Mucosa of descending colon (tissue), 3 donors: ENCODE data around the gene IMMP1L. TPM values are rescaled to one million over a fixed set of nuclear protein-coding genes. Genes with fewer than 3 reads are reported as not detected.
"Not testable (repeated sequence)": the region's sequence is repeated elsewhere in the genome, so short reads cannot be mapped to it uniquely, and the experiment has no call there.

Source experiments
- ATAC-seq: fragments of 200-7000 bp; cut with Tn5 transposase; one replicate; pipeline ENCODE4 v1.9.1; 2020; ENCODE audit warnings: mild to moderate bottlenecking, moderate library complexity
- DNase-seq, 3 donors: peaks; one replicate each; pipeline ENCODE4 v3.0.0-alpha.2; 2020
- H3K36me3 ChIP-seq: fragments of 200-600 bp; one replicate; pipeline ENCODE4 v1.8.0; 2021; ENCODE audit warnings: low read depth, mild to moderate bottlenecking
- H3K4me1 ChIP-seq: fragments of 200-600 bp; one replicate; pipeline ENCODE4 v1.8.0; 2021; ENCODE audit warnings: low read depth, mild to moderate bottlenecking
- H3K4me3 ChIP-seq: fragments of 200-600 bp; one replicate; pipeline ENCODE4 v1.8.0; 2021; ENCODE audit warnings: mild to moderate bottlenecking
- H3K9me3 ChIP-seq: fragments of 200-600 bp; one replicate; pipeline ENCODE4 v1.8.0; 2021; ENCODE audit warnings: mild to moderate bottlenecking
- intact Hi-C, 2 donors: fragments of 100-400 bp; cut with DNase I in 1 of 2; cut with micrococcal nuclease in 1 of 2; formaldehyde crosslinking; loops; one replicate each; pipeline versions ENCODE4 v1.11.0 to v1.11.1; 2022; cut with DNase I, micrococcal nuclease
- total RNA-seq, 3 donors: library from RNA; stranded (reverse); fragmentation: NEBNext Ultra II Directional in 2 of 3; extraction: Animal tissue kit (Norgen Biotek cat#: 25700) in 2 of 3; gene quantifications; one replicate each; pipeline versions ENCODE4 v1.2.1 to v1.2.4, GENCODE V29; 2021 to 2023
- TF ChIP-seq, protein P1 (sequence below): fragments of 200-600 bp; IDR thresholded peaks from one replicate; pipeline ENCODE4 v1.8.0; 2022; ENCODE audit warnings: antibody characterized with exemption, mild to moderate bottlenecking
- donor health status: DM: no; HTN: no; CAD: no; lungs with moderate emphysema.
- donor health status: DM: no; HTN: no; CAD: no.
- donor health status: DM: no; HTN: yes; CAD: no.

Gene IMMP1L
- total RNA-seq, 3 donors from 2014 or later: 15.0 to 18.9 (median 18.2) TPM

- no peaks in the 10 kb centered on the region for H3K9me3 ChIP-seq
- TF ChIP-seq, protein P1, sequence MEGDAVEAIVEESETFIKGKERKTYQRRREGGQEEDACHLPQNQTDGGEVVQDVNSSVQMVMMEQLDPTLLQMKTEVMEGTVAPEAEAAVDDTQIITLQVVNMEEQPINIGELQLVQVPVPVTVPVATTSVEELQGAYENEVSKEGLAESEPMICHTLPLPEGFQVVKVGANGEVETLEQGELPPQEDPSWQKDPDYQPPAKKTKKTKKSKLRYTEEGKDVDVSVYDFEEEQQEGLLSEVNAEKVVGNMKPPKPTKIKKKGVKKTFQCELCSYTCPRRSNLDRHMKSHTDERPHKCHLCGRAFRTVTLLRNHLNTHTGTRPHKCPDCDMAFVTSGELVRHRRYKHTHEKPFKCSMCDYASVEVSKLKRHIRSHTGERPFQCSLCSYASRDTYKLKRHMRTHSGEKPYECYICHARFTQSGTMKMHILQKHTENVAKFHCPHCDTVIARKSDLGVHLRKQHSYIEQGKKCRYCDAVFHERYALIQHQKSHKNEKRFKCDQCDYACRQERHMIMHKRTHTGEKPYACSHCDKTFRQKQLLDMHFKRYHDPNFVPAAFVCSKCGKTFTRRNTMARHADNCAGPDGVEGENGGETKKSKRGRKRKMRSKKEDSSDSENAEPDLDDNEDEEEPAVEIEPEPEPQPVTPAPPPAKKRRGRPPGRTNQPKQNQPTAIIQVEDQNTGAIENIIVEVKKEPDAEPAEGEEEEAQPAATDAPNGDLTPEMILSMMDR: no peak
- intact Hi-C loops: no loop called here
- ATAC-seq: peak; percentile 50
- H3K36me3 ChIP-seq: no peaks in the 10 kb centered on the region
- H3K4me1 ChIP-seq: no peaks in the 10 kb centered on the region
- no peak for DNase-seq
- H3K4me3 ChIP-seq: no peak overlapping the region
Observed at GRCh38 chr11:31500560-31500959, 8.9 kb downstream of the IMMP1L start.

GRCh38 chr11:31499576-31500178 lies 9.7 kb downstream of the IMMP1L start:
- H3K4me1 ChIP-seq: no peaks in the 10 kb centered on the region
- H3K4me3 ChIP-seq: no peak overlapping the region
- ATAC-seq (no peak), DNase-seq (no peak)
- H3K9me3 ChIP-seq: no peaks in the 10 kb centered on the region
- TF ChIP-seq, protein P1: no peak
- H3K36me3 ChIP-seq: no peaks in the 10 kb centered on the region
- intact Hi-C loops: no loop called here

DNA sequence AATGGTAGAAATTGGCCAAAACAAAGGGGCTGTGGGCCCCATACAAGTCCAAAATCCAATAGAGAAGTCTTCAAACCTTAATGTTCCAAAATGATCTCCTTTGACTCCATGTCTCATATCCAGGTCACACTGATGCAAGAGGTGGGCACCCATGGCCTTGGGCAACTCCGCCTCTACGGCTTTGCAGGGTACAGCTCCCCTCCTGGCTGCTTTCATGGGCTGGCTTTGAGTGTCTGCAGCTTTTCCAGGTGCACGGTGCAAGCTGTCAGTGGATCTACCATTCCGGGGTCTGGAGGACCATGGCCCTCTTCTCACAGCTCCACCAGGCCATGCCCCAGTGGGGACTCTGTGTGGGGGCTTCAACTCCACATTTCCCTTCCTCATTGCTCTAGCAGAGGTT lies 15.7 kb downstream of the IMMP1L start:
- DNase-seq, intact Hi-C loops, H3K4me1 ChIP-seq, H3K36me3 ChIP-seq, H3K4me3 ChIP-seq, H3K9me3 ChIP-seq, ATAC-seq: not testable (repeated sequence)

- ATAC-seq (no peak), DNase-seq (no peak)
- TF ChIP-seq, protein P1: no peak
- Histone ChIP-seq H3K36me3 (no peaks in the 10 kb centered on the region), H3K9me3 (no peaks in the 10 kb centered on the region), H3K4me1 (no peaks in the 10 kb centered on the region), H3K4me3 (no peak overlapping the region)
- intact Hi-C loops: no loop called here
Observed at GRCh38 chr11:31493235-31493634, 16.2 kb downstream of the IMMP1L start.

DNA sequence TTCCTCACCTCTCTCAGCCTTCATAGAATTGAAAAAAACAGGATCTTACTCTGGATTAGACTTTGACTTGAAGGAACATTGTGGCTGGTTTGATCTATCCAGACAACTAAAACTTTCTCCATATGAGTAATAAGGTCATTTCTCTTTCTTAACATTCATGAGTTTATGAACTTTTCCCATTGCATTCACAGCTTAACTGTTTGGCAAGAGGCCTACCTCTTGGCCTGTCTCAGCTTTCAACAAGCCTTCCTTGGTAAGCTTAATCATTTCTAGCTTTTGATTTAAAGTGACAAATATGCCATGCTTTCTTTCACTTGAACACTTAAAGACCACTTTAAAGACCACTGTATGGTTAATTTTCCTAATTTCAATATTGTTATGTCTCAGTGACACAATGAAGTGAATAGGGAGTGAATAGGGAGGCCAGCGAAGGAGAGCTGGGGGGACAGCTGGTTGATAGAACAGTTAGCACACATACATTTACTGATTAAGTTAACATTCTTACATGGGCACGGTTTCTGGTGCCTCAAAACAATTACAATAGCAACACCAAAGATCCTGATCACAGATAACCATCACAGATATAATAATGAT lies 17.0 kb downstream of the IMMP1L start:
- ATAC-seq (no peak), DNase-seq (no peak)
- intact Hi-C loops: no loop called here
- no peak overlapping the region for H3K4me3 ChIP-seq
- TF ChIP-seq, protein P1: no peak
- no peaks in the 10 kb centered on the region for H3K9me3 ChIP-seq
- H3K4me1 ChIP-seq: no peaks in the 10 kb centered on the region
- no peaks in the 10 kb centered on the region for H3K36me3 ChIP-seq

- Histone ChIP-seq H3K36me3 (no peaks in the 10 kb centered on the region), H3K9me3 (no peaks in the 10 kb centered on the region), H3K4me1 (no peaks in the 10 kb centered on the region), H3K4me3 (no peak overlapping the region)
- TF ChIP-seq, protein P1: no peak
- intact Hi-C loops: no loop called here
- DNase-seq: peak in 1 of 3 donors; percentile 20
- no peak for ATAC-seq
Observed at GRCh38 chr11:31487848-31488247, 21.6 kb downstream of the IMMP1L start.
